Right cardiac atrium (tissue), 5 donors: ENCODE data around the gene KIF18A. TPM values are rescaled to one million over a fixed set of nuclear protein-coding genes. Genes with fewer than 3 reads are reported as not detected.

ENCODE experiments used
- ATAC-seq, 2 donors: fragments of 200-7000 bp; cut with Tn5 transposase; one replicate each; pipeline versions ENCODE4 v1.8.0 to v1.9.1; 2020; ENCODE audit warnings: moderate library complexity in 2 of 2, mild to moderate bottlenecking in 1 of 2
- DNase-seq, 3 donors: peaks; one replicate each; pipeline ENCODE4 v3.0.0-alpha.2; 2020
- H3K27ac ChIP-seq: one replicate; pipeline ENCODE4 v1.5.1; 2013; ENCODE audit warnings: mild to moderate bottlenecking, low read length, control low read depth, moderate library complexity
- H3K27me3 ChIP-seq: one replicate; pipeline ENCODE4 v1.6.1; 2013; ENCODE audit not compliant: control insufficient read depth, insufficient read depth
- H3K4me1 ChIP-seq: one replicate; pipeline ENCODE4 v1.6.1; 2013; ENCODE audit warnings: low read length; ENCODE audit not compliant: control insufficient read depth, insufficient read depth
- H3K4me3 ChIP-seq: one replicate; pipeline ENCODE4 v1.5.1; 2013; ENCODE audit warnings: low read length, control low read depth
- H3K9me3 ChIP-seq: one replicate; pipeline ENCODE4 v1.6.1; 2013; ENCODE audit warnings: low read length; ENCODE audit not compliant: control insufficient read depth
- WGBS: extraction: QIAGEN DNeasy Blood & Tissue Kit; methylation state at CpG from one replicate; pipeline ENCODE4 v1.1.7; 2013; 5-methylcytosine and 5-hydroxymethylcytosine counted together
- intact Hi-C, 4 donors: fragments of 100-400 bp; cut with DNase I; formaldehyde crosslinking; loops; one replicate each; pipeline versions ENCODE4 v1.11.0 to v1.14.0; 2022 to 2023
- polyA plus RNA-seq: library from polyadenylated mRNA; stranded (reverse); fragments of 200-250 nt; gene quantifications from one replicate; pipeline ENCODE4 v1.2.3, GENCODE V29; 2013
- total RNA-seq, 4 donors: library from RNA; stranded (reverse); fragmentation: NEBNext Ultra II Directional; extraction: Animal tissue kit (Norgen Biotek cat#: 25700); gene quantifications; one replicate each; pipeline ENCODE4 v1.2.1, GENCODE V29; 2021
- donor health status: healthy with polysubstance abuse.
- donor health status: DM: no; HTN: yes; CAD: no.
- donor health status: DM: no; HTN: no; CAD: no.
- donor health status: DM: no; HTN: yes; CAD: no; lungs with severe emphysema.
- donor health status: DM: yes; HTN: yes; CAD: no.

Gene KIF18A
- total and polyA plus RNA-seq, 5 donors, result 0.07 to 0.32 (median 0.17) TPM

- no peaks in the 10 kb centered on the region for H3K27me3 ChIP-seq
- ATAC-seq (no peak), DNase-seq (no peak)
- H3K9me3 ChIP-seq, result no peaks in the 10 kb centered on the region
- WGBS, result 82% methylated on average over 3 of the region's 3 CpGs
- H3K4me3 ChIP-seq, result no peak overlapping the region
- intact Hi-C loops, result no loop called here
- H3K4me1 ChIP-seq, result no peaks in the 10 kb centered on the region
- H3K27ac ChIP-seq, result no peak overlapping the region
Measured at GRCh38 chr11:28043930-28044709, 63.8 kb downstream of the KIF18A start.

DNA sequence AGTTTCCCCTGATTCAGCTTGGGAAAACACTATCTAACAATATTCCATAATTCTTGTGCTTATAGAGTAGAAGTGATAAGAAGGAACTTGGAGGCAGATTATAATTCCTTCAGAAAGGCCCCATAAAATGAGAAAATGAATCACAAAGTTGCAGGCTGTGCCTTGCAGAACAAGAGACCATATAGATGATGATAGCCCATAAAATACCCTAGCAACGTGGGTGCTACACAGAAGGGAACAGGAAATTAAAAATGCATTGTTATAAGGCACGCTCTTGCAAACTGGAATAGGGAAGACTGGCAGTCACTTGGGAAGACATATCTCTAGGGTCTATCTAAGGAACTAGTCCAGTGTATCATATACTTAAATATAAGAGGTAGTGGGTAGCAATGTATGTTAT lies 67.6 kb downstream of the KIF18A start:
- Histone ChIP-seq H3K4me3 (no peak overlapping the region), H3K4me1 (no peaks in the 10 kb centered on the region), H3K9me3 (no peaks in the 10 kb centered on the region), H3K27me3 (no peaks in the 10 kb centered on the region), H3K27ac (no peak overlapping the region)
- no peak for DNase-seq
- intact Hi-C loops, result no loop called here
- no peak for ATAC-seq
- WGBS, result 82% methylated on average over 2 of the region's 2 CpGs

GRCh38 chr11:28038775-28039174 lies 69.2 kb downstream of the KIF18A start:
- 80% methylated on average over 1 of the region's 1 CpG for WGBS
- intact Hi-C loops, result no loop called here
- H3K27ac ChIP-seq, result no peak overlapping the region
- H3K9me3 ChIP-seq, result no peaks in the 10 kb centered on the region
- no peaks in the 10 kb centered on the region for H3K4me1 ChIP-seq
- DNase-seq (no peak), ATAC-seq (no peak)
- no peaks in the 10 kb centered on the region for H3K27me3 ChIP-seq
- H3K4me3 ChIP-seq, result no peak overlapping the region

DNA sequence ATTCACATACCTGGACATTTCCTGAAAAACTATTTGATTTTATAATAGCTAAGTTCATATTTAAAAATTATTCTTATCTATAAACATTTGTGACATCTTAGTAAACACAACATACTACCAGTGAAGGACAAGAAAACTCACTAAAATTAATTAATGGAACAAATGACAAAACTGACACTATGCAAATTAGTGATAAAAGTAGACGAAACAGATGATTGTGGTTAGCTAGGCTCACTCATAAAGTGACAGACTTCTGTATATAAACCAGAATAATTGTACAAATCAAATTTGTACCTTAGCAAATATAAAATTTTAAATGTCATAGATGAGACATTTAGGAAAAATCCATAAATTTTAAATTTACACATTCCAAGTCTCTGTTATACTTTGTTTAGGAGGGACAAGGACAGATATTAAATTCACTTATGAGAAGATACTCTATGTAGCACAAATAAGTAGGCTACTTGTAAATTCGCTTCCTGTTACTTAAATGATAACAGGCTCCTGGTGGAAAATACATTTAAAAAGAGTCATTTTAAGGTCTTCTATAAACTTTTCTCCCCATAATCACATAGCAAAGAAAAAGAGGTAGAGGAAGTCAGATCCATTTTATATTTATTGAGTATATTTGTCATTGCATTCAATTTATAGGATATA lies 81.2 kb downstream of the KIF18A start:
- no peaks in the 10 kb centered on the region for H3K27me3 ChIP-seq

DNA sequence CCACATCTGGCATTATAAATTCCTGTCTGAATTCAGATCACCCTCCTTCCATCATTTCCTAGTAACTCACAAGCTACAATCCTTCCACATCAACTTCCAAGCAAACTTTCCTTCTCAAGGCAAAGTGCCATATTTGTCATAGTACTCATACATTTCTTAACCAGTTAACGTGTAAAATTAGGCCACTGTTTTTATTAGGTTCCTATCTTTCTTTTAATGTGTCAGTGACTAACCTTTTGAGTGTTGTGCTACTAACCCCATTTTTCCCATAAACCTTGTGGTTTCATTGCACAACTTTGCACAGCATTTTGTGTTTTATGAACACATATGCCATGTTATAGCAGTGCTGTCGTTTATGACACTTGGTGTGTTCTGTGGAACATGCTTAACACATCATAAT lies 90.1 kb downstream of the KIF18A start:
- WGBS, result 94% methylated on average over 2 of the region's 2 CpGs
- H3K27me3 ChIP-seq, result no peaks in the 10 kb centered on the region

More for the DNA sequence above, 81.2 kb downstream of the KIF18A start:
- Histone ChIP-seq H3K9me3 (no peaks in the 10 kb centered on the region), H3K4me3 (no peak overlapping the region), H3K4me1 (no peaks in the 10 kb centered on the region), H3K27ac (no peak overlapping the region)
- DNase-seq (no peak), ATAC-seq (no peak)
- WGBS, result 84% methylated on average over 2 of the region's 2 CpGs
- intact Hi-C loops, result no loop called here

GRCh38 chr11:28011813-28012212 lies 96.1 kb downstream of the KIF18A start:
- no peak overlapping the region for H3K4me3 ChIP-seq
- intact Hi-C loops, result no loop called here
- H3K27ac ChIP-seq, result no peak overlapping the region
- 87% methylated on average over 4 of the region's 4 CpGs for WGBS
- H3K9me3 ChIP-seq, result no peaks in the 10 kb centered on the region
- ATAC-seq, result no peak
- no peaks in the 10 kb centered on the region for H3K4me1 ChIP-seq
- H3K27me3 ChIP-seq, result no peaks in the 10 kb centered on the region
- no peak for DNase-seq

More for the DNA sequence above, 90.1 kb downstream of the KIF18A start:
- DNase-seq (no peak), ATAC-seq (no peak)
- Histone ChIP-seq H3K4me3 (no peak overlapping the region), H3K9me3 (no peaks in the 10 kb centered on the region), H3K4me1 (no peaks in the 10 kb centered on the region), H3K27ac (no peak overlapping the region)
- intact Hi-C loops, result no loop called here

GRCh38 chr11:28009996-28010395 lies 98.0 kb downstream of the KIF18A start:
- no peak overlapping the region for H3K4me3 ChIP-seq
- intact Hi-C loops, result no loop called here
- H3K4me1 ChIP-seq, result no peaks in the 10 kb centered on the region
- 56% methylated on average over 1 of the region's 1 CpG for WGBS
- H3K27ac ChIP-seq, result no peak overlapping the region
- H3K9me3 ChIP-seq, result no peaks in the 10 kb centered on the region
- ATAC-seq (no peak), DNase-seq (no peak)
- no peaks in the 10 kb centered on the region for H3K27me3 ChIP-seq

DNA sequence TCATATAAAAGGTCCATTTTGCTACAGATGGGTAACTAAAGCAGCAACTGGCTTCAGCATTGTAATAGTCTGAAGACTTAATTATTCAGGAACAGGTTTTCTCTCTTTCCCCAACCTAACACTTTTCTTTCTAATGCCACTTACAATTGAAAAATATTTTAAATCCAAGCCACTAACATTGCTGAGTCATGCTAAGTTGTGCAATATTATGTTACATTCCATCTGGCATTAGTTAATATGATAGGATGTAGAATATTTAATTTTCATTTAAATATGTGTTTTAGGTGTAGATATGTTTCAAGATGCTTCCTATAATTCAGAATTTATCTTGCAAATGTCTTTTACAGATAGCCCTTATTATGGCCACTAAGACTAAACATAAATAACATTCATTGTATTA lies 98.6 kb downstream of the KIF18A start:
- no peaks in the 10 kb centered on the region for H3K27me3 ChIP-seq
- ATAC-seq (no peak), DNase-seq (no peak)
- no peak overlapping the region for H3K4me3 ChIP-seq
- H3K4me1 ChIP-seq, result no peaks in the 10 kb centered on the region
- H3K27ac ChIP-seq, result no peak overlapping the region
- intact Hi-C loops, result no loop called here
- H3K9me3 ChIP-seq, result no peaks in the 10 kb centered on the region

DNA sequence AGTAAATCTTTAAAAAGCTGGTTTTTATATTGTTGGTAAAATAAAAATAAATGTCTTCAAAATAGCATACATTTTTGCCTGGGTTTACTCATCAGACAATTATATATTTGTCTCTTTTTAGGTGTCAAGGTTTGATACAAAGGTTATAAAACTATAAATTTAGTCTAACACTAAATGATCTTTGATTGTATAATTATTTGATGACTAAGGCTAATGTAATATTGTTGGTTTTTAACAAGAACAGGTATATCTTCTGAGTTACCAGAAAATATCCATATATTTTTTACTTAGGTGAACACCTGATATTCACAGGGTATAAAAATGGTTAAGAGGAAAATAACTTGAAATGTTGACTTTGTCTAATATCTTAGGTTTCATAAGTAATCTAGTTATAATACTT lies 104.3 kb downstream of the KIF18A start:
- Histone ChIP-seq H3K4me3 (no peak overlapping the region), H3K9me3 (peaks cover 3% of the 10 kb centered on the region), H3K27ac (no peak overlapping the region), H3K4me1 (no peaks in the 10 kb centered on the region), H3K27me3 (no peaks in the 10 kb centered on the region)
- ATAC-seq (no peak), DNase-seq (no peak)
- intact Hi-C loops, result no loop called here

GRCh38 chr11:27998552-27998951 lies 109.4 kb downstream of the KIF18A start:
- no peak overlapping the region for H3K27ac ChIP-seq
- H3K9me3 ChIP-seq, result peaks cover 3% of the 10 kb centered on the region
- H3K4me3 ChIP-seq, result no peak overlapping the region
- H3K27me3 ChIP-seq, result no peaks in the 10 kb centered on the region
- no peak for DNase-seq
- no peak for ATAC-seq
- intact Hi-C loops, result no loop called here
- H3K4me1 ChIP-seq, result no peaks in the 10 kb centered on the region

GRCh38 chr11:27997344-27997743 lies 110.6 kb downstream of the KIF18A start:
- Histone ChIP-seq H3K9me3 (peaks cover 2% of the 10 kb centered on the region), H3K27me3 (no peaks in the 10 kb centered on the region), H3K4me1 (no peaks in the 10 kb centered on the region), H3K27ac (no peak overlapping the region), H3K4me3 (no peak overlapping the region)
- intact Hi-C loops, result no loop called here
- DNase-seq, result no peak
- ATAC-seq, result no peak
- WGBS, result 78% methylated on average over 2 of the region's 2 CpGs
